Stimulated activated CD4-positive, alpha-beta T cell treated with anti-CD3 and anti-CD28 coated beads, TNF-alpha, amount 100 ng/mL, for 1 hour (primary cell): ENCODE measurements around the gene POU2F2.

Experiments used
- DNase-seq, 3 donors: peaks; one replicate each; pipeline ENCODE4 v3.0.0-alpha.2; 2020; ENCODE audit warnings: low read depth in 3 of 3, low spot score in 1 of 3

POU2F2 gene

GRCh38 chr19:42132030-42132628, at the start of gene POU2F2:
TSS of gene POU2F2 (minus strand) at chr19:42132446. CDS start at chr19:42132411, 35 bp downstream.
- peak; percentile 72 to 87 (median 85) for DNase-seq

- no peak for DNase-seq
Measured at GRCh38 chr19:42178791-42179674, 46.8 kb upstream of the POU2F2 start.

- no peak for DNase-seq
Measured at GRCh38 chr19:42177686-42178019, 45.4 kb upstream of the POU2F2 start.

- peak; percentile 40 to 60 (median 52) for DNase-seq
Measured at GRCh38 chr19:42176990-42177685, 44.9 kb upstream of the POU2F2 start.

GRCh38 chr19:42176649-42176989, 44.4 kb upstream of the POU2F2 start:
- DNase-seq, result no peak

- DNase-seq, result no peak
Measured at GRCh38 chr19:42175952-42176648, 43.9 kb upstream of the POU2F2 start.

- no peak for DNase-seq
Measured at GRCh38 chr19:42174958-42175734, 42.9 kb upstream of the POU2F2 start.

GRCh38 chr19:42174188-42174587, 41.9 kb upstream of the POU2F2 start:
- no peak for DNase-seq

- no peak for DNase-seq
Measured at GRCh38 chr19:42173695-42174094, 41.4 kb upstream of the POU2F2 start.

- no peak for DNase-seq
Measured at GRCh38 chr19:42172261-42172660, 40.0 kb upstream of the POU2F2 start.

GRCh38 chr19:42170715-42171114, 38.5 kb upstream of the POU2F2 start:
- DNase-seq, result no peak

GRCh38 chr19:42169486-42170413, 37.5 kb upstream of the POU2F2 start:
- no peak for DNase-seq

GRCh38 chr19:42168206-42168605, 36.0 kb upstream of the POU2F2 start:
- DNase-seq, result no peak

GRCh38 chr19:42166316-42166715, 34.1 kb upstream of the POU2F2 start:
- no peak for DNase-seq

- no peak for DNase-seq
Measured at GRCh38 chr19:42165146-42165545, 32.9 kb upstream of the POU2F2 start.

GRCh38 chr19:42161616-42162263, 29.5 kb upstream of the POU2F2 start:
- DNase-seq, result no peak

GRCh38 chr19:42159942-42160341, 27.7 kb upstream of the POU2F2 start:
- DNase-seq, result no peak

GRCh38 chr19:42158926-42159325, 26.7 kb upstream of the POU2F2 start:
- no peak for DNase-seq

- DNase-seq, result no peak
Measured at GRCh38 chr19:42156571-42156970, 24.3 kb upstream of the POU2F2 start.
